Prostate gland (tissue), 2 donors: ENCODE measurements around the gene SCLT1. TPM values are rescaled to one million over a fixed set of nuclear protein-coding genes. Genes with fewer than 3 reads are reported as not detected.

Experiments
- DNase-seq: peaks from one replicate; pipeline ENCODE4 v3.0.0-alpha.2; 2019; ENCODE audit warnings: low spot score
- H3K27ac ChIP-seq, 2 donors: fragments of 200-600 bp; sonication (generic); 2 replicates each; pipeline ENCODE4 v1.5.1; 2017 to 2019
- H3K27me3 ChIP-seq: fragments of 200-600 bp; sonication (generic); replicated peaks from 2 replicates; pipeline ENCODE4 v1.5.1; 2019; ENCODE audit not compliant: insufficient read depth
- H3K36me3 ChIP-seq, 2 donors: fragments of 200-600 bp; sonication (generic); 1 replicate in 1 of 2; 2 replicates in 1 of 2; pipeline versions ENCODE4 v1.5.1 to v1.8.1; 2017 to 2019
- H3K4me1 ChIP-seq: fragments of 200-600 bp; sonication (generic); replicated peaks from 2 replicates; pipeline ENCODE4 v1.5.1; 2019
- H3K4me3 ChIP-seq, 2 donors: fragments of 200-600 bp; sonication (generic); 2 replicates each; pipeline ENCODE4 v1.5.1; 2017 to 2019
- H3K9me3 ChIP-seq: fragments of 200-600 bp; sonication (generic); 2 replicates; pipeline ENCODE4 v1.5.1; 2017
- CTCF ChIP-seq, 4 experiments: fragments of 200-600 bp in 2 of 4; fragments of 450-650 bp in 2 of 4; sonication (generic) in 2 of 4; IDR thresholded peaks; 1 replicate in 3 of 4; 2 replicates in 1 of 4; pipeline ENCODE4 v1.5.1; 2016 to 2019; ENCODE audit warnings: antibody characterized with exemption in 4 of 4, mild to moderate bottlenecking in 2 of 4, moderate library complexity in 2 of 4
- POLR2A ChIP-seq: fragments of 450-650 bp; IDR thresholded peaks from one replicate; pipeline ENCODE4 v1.6.1; 2016; ENCODE audit warnings: antibody characterized with exemption, mild to moderate bottlenecking
- POLR2AphosphoS5 ChIP-seq: sonication (generic); formaldehyde crosslinking; IDR thresholded peaks from one replicate; pipeline ENCODE4 v1.6.1; 2017; ENCODE audit warnings: antibody characterized with exemption
- WGBS: methylation state at CpG from one replicate; pipeline ENCODE4 v1.1.5; 2018; 5-methylcytosine and 5-hydroxymethylcytosine counted together
- intact Hi-C: fragments of 100-400 bp; cut with DNase I; formaldehyde crosslinking; loops from one replicate; pipeline ENCODE4 v1.14.2; 2022
- total RNA-seq, 2 donors: library from RNA; depleted of rRNA; stranded (reverse); fragments of >200 nt; gene quantifications; one replicate each; pipeline ENCODE4 v1.1.0, GENCODE V29; 2016

SCLT1 gene
- total RNA-seq, 2 donors from 2014 or later = 6.6 to 7.0 TPM

GRCh38 chr4:128868758-128869157 lies 224.6 kb downstream of the SCLT1 start:
- no peak for TF ChIP-seq CTCF (IDR thresholded peaks at IDR 0.05)
- H3K9me3 ChIP-seq = no peaks in the 10 kb centered on the region
- H3K4me3 ChIP-seq = no peak overlapping the region
- H3K4me1 ChIP-seq = no peaks in the 10 kb centered on the region
- H3K27me3 ChIP-seq = no peaks in the 10 kb centered on the region
- H3K27ac ChIP-seq = no peak overlapping the region
- H3K36me3 ChIP-seq = peaks cover 0 to 4% of the 10 kb centered on the region in 2 donors
- intact Hi-C loops = loop anchor here (10.0 kb wide), 1 partner anchor 484 kb away; no protein-coding TSS in a partner anchor
- no peak for DNase-seq
- WGBS = 96% methylated on average over 3 of the region's 3 CpGs

- no peak for DNase-seq
- TF ChIP-seq CTCF (IDR thresholded peaks at IDR 0.05) (no peak), POLR2A (no peak), POLR2AphosphoS5 (no peak)
- Histone ChIP-seq H3K27ac (no peak overlapping the region), H3K27me3 (no peaks in the 10 kb centered on the region), H3K4me1 (no peaks in the 10 kb centered on the region), H3K36me3 (peaks cover 4% of the 10 kb centered on the region in 2 donors), H3K9me3 (no peaks in the 10 kb centered on the region), H3K4me3 (no peak overlapping the region)
- WGBS = 82% methylated on average over 1 of the region's 1 CpG
- intact Hi-C loops = loop anchor here (10.0 kb wide), 1 partner anchor 482 kb away; no protein-coding TSS in a partner anchor
Measured at GRCh38 chr4:128866691-128867090, 226.6 kb downstream of the SCLT1 start.

- intact Hi-C loops = loop anchor here (10.0 kb wide), 1 partner anchor 481 kb away; no protein-coding TSS in a partner anchor
- WGBS = 93% methylated on average over 2 of the region's 2 CpGs
- Histone ChIP-seq H3K9me3 (no peaks in the 10 kb centered on the region), H3K27me3 (no peaks in the 10 kb centered on the region), H3K36me3 (peaks cover 2 to 7% of the 10 kb centered on the region in 2 donors), H3K4me3 (no peak overlapping the region), H3K4me1 (no peaks in the 10 kb centered on the region), H3K27ac (no peak overlapping the region)
- DNase-seq = no peak
- no peak for TF ChIP-seq POLR2AphosphoS5
- TF ChIP-seq CTCF (IDR thresholded peaks at IDR 0.05) = no peak
Measured at GRCh38 chr4:128866269-128866668, 227.1 kb downstream of the SCLT1 start.

- 94% methylated on average over 2 of the region's 2 CpGs for WGBS
Measured at GRCh38 chr4:128865132-128865531, 228.2 kb downstream of the SCLT1 start.

More at GRCh38 chr4:128865132-128865531, 228.2 kb downstream of the SCLT1 start:
- no peak for TF ChIP-seq POLR2A
- TF ChIP-seq CTCF (IDR thresholded peaks at IDR 0.05) = no peak
- TF ChIP-seq POLR2AphosphoS5 = no peak
- DNase-seq = no peak
- Histone ChIP-seq H3K27ac (no peak overlapping the region), H3K4me3 (no peak overlapping the region), H3K4me1 (no peaks in the 10 kb centered on the region), H3K36me3 (peaks cover 0 to 7% of the 10 kb centered on the region in 2 donors), H3K27me3 (no peaks in the 10 kb centered on the region), H3K9me3 (no peaks in the 10 kb centered on the region)
- intact Hi-C loops = loop anchor here (10.0 kb wide), 1 partner anchor 480 kb away; no protein-coding TSS in a partner anchor
